ENCODE measurements around the gene CD300LG.

DNA sequence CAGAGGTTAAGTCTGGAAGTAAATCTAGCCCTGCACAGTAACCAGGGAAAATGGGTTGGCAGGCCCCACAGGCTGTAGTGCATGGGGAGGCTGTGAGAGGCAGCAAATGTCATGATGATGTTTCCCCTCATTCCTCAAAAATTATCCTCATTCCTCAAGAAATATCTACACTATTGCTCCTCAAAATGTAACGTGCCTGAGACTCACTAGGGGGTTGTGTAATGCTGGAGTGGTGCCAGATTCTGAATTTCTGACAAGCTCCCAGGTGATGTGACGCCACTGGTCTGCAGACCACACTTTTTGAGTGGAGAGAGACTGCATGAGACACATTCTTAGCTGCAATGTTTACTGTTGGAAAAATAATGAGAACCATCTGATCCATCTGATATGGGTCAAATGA lies 12.9 kb upstream of the CD300LG start:
- TF ChIP-seq, protein P1, sequence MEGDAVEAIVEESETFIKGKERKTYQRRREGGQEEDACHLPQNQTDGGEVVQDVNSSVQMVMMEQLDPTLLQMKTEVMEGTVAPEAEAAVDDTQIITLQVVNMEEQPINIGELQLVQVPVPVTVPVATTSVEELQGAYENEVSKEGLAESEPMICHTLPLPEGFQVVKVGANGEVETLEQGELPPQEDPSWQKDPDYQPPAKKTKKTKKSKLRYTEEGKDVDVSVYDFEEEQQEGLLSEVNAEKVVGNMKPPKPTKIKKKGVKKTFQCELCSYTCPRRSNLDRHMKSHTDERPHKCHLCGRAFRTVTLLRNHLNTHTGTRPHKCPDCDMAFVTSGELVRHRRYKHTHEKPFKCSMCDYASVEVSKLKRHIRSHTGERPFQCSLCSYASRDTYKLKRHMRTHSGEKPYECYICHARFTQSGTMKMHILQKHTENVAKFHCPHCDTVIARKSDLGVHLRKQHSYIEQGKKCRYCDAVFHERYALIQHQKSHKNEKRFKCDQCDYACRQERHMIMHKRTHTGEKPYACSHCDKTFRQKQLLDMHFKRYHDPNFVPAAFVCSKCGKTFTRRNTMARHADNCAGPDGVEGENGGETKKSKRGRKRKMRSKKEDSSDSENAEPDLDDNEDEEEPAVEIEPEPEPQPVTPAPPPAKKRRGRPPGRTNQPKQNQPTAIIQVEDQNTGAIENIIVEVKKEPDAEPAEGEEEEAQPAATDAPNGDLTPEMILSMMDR (IDR thresholded peaks at IDR 0.05): no peak
- TF ChIP-seq POLR2AphosphoS5 (IDR thresholded peaks at IDR 0.05) (peak in 2 of 3 donors; percentile 28 to 35), POLR2A (IDR thresholded peaks at IDR 0.05) (no peak)
